NCI-H510A treated with DMSO at 0.1 percent for 48 hours (cell line): ENCODE results near the gene SLC2A3.
"Not testable (repeated sequence)": the region's sequence is repeated elsewhere in the genome, so short reads cannot be mapped to it uniquely, and the experiment has no call there.

ENCODE experiments used
- DNase-seq: peaks from one replicate; lab custom pipeline; 2025; lab: John Stamatoyannopoulos, UW

SLC2A3 gene

DNA sequence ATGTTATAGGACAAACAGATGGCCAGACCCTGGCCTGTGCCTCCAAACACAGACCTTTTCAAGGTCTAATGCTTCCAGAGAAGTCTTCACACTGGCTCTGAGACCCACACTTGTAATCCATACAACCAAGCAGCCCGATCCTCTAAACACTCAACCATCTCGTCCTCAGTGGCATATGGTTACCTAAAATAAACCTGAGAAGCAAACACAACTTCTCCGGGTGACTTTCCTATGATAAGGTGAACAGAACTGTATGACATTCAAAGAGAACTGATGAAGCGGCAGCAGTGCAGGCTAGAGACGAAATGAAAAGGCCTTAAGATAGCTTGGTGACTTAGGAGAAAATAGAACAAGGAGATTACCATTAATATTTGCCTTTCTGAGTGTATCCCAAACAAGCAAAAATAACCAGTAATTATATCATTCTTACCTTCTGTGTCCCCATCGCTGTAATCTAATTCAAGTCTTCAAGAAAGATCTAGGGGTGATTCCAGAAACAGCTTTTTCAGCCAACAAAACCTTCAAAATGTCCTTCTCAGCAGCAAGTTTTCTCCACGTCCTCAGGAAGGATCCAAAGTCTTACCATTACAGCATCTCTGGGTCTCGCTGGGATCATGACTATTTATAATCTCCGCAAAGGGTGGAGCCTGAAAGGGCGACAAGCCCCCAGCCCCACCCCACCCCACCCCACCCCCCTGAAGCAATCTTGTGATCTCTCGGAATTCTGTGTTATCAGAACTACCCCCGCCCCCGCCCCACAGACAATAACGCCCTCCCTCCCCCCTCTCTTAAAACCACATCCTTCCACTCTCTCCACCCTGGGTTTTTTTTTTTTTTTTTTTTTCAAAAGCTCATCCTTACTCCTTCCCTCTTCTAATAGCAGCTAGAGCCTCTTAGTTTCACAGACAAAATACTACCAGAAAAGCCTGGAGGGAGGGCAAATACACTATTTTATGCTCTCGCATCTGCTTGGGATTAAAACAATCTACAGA is at the start of gene SLC2A3:
Gene SLC2A3, minus strand, starts transcription at position 598 of the 992 bp plus-strand sequence. Its CDS starts 153 bp downstream, at position 445.
- DNase-seq: no peak

DNA sequence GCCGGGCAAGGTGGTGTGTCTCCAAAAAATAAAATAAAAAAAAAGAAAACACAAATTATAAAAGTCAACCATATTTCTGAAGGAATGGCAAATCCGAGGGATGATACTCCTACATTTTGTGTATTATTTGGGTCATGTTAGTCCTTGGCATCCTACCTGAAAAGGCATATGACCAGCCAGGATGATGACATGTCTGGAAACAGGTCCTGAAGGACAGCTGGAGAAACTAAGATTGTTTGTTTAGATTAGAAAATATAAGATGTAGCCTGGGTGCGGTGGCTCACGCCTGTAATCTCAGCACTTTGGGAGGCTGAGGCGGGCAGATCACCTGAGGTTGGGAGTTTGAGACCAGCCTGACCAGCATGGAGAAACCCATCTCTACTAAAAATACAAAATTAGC is 48.9 kb upstream of the SLC2A3 start:
- DNase-seq: no peak

DNA sequence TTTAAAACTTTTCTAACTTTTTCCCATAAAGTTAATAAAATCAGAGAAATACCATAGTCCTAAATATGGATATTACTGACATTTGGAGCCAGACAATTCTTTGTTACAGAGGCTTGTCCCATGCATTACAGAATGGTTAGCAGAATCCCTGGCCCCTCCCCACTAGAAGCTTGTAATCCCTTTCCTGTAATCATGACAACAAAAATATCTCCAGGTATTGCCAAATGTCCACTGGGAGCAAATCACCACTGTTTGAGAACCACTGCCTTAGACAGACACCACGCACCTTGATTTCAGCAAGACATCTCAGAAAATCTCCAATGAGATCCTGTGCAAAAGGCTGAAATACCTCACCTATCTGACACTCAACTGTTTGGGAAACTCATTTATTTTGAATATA is 47.5 kb upstream of the SLC2A3 start:
- DNase-seq: not testable (repeated sequence)

DNA sequence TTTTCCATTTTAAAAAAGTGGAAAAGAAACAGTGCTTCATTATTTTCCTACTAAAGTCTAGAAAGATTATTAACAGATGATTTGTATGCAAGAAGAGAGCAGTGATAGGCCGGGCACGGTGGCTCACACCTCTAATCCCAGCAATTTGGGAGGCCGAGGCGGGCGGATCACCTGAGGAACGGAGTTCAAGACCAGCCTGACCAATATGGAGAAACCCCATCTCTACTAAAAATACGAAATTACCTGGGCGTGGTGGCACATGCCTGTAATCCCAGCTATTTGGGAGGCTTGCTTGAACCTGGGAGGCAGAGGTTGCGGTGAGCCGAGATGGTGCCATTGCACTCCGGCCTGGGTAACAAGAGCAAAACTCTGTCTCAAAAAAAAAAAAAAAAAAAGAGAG is 47.0 kb upstream of the SLC2A3 start:
- not testable (repeated sequence) for DNase-seq

DNA sequence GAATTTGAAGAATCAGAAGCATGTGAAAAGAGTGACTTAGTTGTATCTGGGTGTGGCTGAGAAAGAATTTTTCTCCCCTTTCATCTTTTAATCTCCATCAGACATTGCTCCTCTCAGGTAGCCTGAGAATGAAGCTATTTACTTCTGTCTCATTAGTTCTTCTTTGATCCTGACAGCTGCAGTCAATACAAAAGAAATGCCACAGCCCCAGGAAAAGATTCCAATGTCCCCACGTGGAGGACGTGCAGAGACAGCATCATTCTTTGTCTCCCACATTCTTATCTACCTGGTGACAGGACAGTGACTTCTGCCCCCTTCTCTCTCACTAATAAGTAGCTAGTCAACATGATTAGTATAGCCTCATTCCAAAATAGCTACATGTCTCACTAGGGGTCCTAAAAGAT is 46.3 kb upstream of the SLC2A3 start:
- DNase-seq: not testable (repeated sequence)

DNA sequence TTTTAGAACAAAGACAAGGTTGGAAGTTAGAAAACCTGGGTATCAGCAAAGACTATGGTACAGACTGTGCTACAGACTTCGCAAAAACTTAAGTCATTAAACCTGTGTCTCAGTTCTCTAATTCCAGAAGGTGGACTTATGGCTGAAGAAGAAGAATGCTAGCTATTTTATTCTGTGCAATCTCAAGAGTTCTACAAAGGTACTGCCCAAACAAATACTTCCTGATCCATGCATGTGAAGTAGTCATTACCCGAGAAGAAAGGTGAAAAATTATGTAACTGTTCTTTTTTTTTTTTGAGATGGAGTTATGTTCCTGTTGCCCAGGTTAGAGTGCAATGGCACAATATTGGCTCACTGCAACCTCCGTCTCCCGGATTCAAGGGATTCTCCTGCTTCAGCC is 45.5 kb upstream of the SLC2A3 start:
- no peak for DNase-seq

DNA sequence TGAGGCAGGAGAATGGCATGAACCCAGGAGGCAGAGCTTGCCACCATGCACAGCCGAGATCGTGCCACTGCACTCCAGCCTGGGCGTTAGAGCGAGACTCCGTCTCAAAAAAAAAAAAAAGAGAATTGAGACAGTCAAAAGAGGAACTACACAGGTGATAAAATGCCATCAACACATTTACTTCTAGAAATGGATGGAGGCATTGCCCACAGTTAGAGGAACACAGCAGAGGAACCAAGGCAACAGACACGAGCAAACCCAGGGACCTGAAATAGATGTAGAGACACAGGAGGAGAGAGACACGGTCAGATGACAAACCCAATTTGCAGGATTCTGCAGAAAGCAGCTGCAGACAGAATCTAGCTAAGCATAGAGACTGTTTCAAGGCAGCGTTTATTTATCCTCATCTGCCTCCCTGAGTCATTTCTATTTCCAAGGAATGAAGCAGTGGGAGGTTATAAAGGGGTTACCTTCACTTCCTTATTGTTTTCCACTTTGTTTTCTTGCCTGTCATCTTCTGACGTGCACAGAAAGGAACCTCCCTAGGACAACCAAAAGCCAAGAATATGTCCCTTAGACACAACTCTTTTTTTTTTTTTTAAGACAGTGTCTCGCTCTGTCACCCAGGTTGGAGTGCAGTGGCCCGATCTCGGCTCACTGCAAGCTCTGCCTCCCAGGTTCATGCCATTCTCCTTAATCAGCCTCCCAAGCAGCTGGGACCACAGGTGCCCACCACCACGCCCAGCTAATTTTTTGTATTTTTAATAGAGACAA is 41.6 kb upstream of the SLC2A3 start:
- not testable (repeated sequence) for DNase-seq

DNA sequence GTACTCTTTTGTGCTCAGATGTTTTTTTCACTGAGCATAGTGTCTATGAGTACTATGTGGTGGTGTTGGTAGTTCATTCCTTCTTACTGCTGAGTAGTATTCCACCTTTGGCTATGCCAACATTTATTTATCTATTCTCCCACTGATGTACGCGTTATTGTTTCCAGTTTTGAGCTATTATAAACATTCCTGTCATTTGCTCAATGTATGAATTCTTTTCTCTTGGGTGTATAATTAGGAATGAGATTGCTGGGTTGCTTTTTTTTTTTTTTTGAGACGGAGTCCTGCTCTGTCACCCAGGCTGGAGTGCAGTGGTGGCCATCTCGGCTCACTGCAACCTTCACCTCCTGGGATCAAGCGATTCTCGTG is 37.5 kb upstream of the SLC2A3 start:
- DNase-seq: no peak

DNA sequence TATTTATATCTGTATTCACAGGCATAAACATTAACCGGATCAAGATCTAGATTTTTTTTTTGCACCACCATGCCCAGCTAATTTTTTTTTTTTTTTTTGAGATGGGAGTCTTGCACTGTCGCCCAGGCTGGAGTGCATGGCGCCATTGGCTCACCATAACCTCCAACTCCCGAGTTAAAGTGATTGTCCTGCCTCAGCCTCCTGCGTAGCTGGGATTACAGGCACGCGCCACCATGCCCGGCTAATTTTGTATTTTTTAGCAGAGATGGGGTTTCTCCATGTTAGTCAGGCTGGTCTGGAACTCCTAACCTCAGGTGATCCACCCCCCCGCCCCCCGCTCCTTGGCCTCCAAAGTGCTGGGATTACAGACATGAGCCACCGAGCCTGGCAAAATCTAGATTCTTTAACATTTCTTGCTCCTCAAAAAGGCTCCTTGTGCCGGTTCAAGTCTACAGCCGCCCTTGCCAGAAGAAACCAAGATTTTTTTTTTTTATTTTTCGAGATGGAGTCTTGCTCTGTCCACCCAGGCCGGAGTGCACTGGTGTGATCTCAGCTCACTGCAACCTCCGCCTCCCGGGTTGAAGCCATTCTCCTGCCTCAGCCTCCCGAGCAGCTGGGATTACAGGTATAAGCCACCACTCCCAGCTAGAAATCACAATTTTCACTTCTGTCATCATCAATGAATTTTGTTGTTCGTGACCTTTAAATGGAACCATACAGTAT is 36.9 kb upstream of the SLC2A3 start:
- no peak for DNase-seq

DNA sequence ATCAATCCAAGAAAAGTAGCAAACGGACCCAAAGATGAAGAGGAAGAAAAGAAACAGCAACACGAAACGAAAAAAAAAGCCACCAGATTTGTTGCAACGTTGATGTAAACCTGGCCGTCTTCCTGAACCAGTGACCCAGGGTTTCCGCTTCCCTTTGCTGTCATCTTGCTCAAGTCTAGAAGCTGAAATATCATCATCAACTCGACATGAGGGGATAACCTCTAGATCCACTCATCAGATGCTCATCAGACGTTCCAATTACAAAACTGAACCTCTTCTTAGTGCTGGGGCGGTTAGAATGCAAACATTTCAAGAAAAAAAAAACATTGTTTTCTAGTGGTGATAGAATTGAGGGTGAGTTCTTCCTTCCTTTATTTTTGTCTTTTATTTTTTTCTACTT is 36.3 kb upstream of the SLC2A3 start:
- not testable (repeated sequence) for DNase-seq

DNA sequence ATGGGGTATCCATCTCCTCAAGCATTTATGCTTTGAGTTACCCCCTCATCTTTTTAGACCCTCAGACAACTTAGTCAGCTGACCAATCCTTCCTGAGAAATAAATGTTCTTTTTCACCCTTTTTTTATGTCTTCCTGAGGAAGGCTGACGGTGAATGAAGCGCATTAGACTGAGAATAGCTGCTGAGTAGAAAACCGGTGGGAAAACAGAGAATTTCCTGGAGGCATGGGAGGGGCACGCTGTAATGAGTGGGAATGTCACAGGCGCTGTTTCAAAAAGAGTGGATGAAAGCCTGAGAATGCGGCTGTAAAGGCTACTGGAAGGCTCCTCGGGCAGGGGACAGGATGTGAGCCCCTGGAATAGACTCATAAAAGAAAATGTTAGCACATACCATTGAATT is 35.8 kb upstream of the SLC2A3 start:
- DNase-seq: not testable (repeated sequence)

DNA sequence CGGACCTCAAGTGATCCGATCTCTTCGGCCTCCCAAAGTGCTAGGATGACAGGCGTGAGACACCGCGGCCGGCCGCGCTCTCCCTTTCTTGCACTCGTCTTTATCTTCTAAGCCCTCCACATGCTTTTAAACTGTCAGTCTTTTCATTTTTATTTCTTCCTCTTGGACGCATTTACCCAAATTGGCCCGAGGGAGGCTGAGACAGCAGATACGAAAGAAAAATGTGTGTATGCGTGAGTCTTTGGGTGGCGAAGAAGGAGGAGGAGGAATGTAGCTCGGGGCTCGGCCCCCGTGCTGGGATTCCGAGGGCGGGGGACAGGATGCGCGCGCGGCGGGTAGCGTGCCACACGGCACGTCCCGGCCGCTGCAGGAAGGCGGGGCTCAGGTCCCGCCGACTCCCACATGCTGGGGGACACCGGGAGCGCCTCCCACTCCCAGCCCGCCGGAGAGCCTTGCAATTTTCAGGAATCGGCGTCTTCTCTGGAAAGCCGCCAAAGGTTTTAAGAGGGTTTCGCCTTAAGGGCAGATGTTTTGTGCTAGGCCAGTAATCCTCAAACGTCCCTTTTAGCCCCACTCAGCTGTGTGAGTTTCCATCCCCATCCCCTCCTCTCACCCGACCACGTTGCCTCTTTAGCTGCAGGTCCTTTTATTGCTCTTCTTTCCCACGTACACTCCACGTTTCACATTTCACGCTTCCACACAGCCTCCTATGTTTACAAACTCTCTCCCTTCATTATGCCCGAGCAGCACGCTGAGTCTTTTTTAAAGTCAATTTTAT is 34.7 kb upstream of the SLC2A3 start:
- DNase-seq: no peak

DNA sequence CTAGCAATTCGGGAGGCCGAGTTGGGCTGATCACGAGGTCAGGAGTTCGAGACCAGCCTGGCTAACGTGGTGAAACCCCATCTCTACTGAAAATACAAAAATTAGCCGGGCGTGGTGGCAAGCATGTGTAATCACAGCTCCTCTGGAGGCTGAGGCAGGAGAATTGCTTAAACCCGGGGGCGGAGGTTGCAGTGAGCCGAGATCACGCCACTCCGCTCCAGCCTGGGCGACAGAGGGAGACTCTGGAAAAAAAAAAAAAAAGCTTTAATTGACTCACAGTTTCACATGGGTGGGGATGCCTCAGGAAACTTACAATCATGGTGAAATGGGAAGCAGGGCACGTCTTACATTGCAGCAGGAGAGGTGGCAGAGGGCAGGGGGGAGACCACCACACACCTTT is 30.6 kb upstream of the SLC2A3 start:
- DNase-seq: no peak

DNA sequence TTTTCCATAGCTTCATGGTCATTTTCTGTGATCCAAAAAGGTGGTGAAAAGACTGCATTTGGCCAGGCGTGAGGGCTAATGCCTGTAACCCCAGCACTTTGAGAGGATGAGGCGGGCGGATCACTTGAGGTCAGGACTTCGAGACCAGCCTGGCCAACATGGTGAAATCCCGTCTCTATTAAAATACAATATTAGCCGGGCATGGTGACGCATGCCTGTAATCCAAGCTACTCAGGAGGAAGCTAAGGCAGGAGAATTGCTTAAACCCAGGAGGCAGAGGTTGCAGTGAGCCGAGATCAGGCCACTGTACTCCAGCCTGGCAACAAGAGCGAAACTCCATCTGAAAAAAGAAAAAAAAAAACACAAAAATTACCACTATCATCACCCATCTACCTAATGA is 28.7 kb upstream of the SLC2A3 start:
- DNase-seq: not testable (repeated sequence)

DNA sequence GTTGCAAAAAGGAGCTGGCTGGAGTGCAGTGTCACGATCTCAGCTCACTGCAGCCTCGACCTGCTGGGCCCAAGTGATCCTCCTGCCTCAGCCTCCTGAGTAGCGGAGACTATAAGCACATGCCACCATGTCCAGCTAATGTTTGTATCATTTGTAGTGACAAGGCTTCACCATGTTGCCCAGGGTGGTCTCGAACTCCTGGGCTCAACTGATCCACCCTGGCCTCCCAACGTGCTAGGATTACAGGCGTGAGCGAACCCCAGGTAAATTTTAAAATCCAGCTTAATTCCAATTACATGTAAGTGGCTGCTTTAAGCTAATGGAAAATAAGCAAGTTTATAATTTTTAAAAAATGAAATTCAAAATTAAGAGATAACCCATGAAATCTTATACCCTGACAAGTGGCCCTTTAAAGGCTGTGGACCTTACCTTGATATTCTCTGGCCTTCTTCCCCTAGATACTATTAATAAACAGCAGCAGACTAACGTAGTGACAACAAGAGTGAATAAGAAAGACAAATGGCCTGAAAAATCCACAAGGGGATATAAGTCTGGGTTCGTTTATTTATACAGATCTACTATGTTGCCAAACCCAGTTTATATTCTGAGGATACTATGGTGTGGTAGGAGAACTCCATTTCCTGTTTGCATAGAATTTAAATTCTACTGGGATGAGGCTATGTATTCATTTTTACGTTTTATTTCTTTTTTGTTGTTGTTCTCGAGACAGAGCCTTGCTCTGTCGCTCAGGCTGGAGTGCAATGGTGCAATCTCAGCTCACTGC is 25.6 kb upstream of the SLC2A3 start:
- DNase-seq: no peak

DNA sequence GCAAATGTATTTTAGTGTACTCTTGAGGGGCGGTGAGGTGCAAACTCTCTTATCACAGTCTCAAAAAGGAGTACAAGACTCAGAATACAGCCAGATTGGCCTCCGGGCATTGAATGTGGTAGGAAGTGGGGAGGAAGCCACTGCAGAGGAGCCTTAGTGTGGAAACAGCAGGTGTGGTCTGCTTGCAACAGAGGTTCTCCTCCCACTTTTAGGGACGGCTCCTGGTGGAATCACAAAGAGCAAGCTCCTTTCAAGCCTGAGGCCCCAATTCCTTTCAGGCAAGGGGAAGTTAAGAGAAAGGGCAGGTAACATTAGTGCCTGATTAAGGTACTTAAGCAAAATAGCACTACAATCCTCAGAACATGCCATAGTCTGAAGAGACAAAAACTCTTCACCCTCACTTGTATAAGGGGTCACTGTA is 23.7 kb upstream of the SLC2A3 start:
- no peak for DNase-seq

DNA sequence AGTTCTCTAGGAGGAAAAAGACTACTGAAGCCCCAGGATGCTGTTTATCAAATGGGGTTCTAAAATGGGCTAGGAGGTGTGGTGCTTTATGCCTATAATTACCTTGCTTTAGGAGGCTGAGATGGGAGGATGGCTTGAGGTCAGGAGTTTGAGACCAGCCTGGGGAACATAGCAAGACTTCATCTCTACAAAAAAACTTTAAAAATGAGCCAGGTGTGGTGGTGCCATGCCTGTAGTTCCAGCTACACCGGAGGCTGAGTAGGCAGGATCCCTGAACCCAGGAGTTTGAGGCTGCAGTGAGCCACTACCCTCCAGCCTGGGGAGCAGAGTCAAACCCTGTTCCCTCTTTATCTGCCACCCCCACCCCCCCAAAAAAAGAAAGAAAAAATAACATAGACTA is 23.3 kb upstream of the SLC2A3 start:
- no peak for DNase-seq

DNA sequence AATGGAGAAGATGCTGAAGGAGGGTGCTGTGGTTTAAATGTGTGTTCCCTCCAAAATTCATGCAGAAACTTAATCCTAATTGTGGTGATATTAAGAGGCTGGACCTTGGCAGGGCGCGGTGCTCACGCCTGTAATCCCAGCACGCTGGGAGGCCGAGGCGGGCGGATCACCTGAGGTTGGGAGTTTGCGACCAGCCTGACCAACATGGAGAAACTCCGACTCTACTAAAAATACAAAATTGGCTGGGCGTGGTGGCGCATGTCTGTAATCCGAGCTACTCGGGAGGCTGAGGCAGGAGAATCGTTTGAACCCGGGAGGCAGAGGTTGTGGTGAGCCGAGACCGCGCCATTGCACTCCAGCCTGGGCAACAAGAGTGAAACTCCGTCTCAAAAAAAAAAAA is 18.9 kb upstream of the SLC2A3 start:
- DNase-seq: not testable (repeated sequence)

DNA sequence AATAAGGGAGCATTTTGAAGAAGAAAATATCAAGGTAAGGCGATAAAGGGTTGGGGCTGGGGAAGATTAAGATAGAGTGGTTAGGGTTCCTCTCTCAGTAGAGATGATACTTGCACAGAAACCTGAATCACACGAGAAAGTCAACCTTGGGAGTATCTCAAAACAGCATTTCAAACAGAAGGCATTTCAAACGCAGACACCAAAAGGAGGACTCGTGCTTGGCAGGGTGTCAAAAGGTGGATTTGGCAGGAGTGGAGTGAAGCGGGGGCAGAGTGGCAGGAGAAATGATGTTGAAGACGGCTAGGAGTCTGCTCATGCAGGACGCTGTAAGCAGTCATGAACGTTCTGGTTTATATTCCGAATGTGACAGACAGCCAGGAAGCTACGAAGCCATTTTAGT is 18.4 kb upstream of the SLC2A3 start:
- not testable (repeated sequence) for DNase-seq

DNA sequence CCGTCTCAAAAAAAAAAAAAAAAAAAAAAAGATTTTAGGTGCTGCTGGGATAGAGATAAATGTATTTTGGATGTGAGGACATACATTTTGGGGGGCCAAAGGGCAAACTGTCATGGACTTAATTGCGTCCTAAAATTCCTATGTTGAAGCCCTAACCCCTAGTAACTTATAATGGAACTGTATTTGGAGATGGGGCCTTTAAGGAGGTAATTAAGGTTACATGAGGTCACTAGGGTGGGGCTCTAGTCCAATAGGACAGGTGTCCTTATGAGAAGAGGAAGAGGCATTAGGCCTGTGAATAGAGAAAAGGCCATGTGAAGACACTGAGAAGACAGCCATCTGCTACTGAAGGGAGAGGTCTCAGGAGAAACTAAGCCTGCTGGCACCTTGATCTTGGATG is 17.9 kb upstream of the SLC2A3 start:
- not testable (repeated sequence) for DNase-seq

DNA sequence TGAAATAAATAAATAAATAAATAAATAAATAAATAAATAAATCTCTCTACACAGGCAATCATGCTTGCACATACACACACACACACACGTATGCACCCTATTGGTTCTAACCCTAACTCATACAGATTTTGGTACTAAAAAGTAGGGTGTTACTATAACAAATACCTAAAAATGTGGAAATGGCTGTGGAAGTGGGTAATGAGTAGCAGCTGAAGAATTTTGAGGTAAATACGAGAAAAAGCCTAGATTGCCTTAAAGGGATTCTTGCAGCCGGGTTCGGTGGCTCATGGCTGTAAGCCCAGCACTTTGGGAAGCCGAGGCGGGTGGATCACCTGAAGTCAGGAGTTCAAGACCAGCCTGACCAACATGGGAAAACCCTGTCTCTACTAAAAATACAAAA is 15.7 kb upstream of the SLC2A3 start:
- no peak for DNase-seq
